IPS DF 19.7 (cell line): ENCODE measurements around the gene HOXA1.

ENCODE experiments used
- DNase-seq: peaks from one replicate; pipeline ENCODE4 v3.0.0-alpha.2; 2013; ENCODE audit warnings: low read depth, low spot score

HOXA1 gene

DNA sequence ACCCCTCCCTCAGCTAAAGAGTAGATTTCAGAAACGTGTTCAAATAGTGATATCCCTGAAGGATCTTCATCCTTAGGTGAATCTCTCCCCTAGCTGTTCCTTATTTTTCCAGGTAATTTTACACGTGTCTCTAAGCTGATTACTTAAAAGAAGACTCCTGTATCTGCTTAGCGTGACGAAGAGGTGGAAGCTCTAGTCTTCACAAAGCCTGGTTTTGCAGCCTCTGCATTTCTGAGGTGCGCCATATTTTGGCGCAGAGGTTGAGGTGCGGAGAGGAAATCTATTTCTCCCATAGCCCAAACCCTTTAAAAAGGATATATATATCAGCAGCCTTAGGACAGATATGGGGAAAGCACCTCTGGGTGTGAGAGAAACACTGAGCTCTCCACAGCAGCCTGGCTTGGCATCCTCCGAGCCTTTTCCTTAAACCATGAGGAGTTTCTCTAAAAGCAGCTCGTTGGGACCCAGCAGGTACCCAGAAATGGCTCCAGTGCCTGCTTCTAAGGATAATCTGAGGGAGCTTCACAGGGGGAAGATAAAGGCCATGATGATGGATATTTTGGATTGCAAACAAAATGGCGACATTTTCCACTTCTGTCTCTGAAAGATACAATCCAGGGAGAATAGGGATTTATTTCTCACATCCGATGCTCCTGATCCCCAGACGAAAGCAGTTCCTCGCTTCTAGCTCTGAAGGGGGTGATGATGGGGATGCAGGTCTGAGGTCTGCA, 9.7 kb upstream of the HOXA1 start:
- no peak for DNase-seq

GRCh38 chr7:27104341-27105058, 8.7 kb upstream of the HOXA1 start:
- DNase-seq, result no peak

DNA sequence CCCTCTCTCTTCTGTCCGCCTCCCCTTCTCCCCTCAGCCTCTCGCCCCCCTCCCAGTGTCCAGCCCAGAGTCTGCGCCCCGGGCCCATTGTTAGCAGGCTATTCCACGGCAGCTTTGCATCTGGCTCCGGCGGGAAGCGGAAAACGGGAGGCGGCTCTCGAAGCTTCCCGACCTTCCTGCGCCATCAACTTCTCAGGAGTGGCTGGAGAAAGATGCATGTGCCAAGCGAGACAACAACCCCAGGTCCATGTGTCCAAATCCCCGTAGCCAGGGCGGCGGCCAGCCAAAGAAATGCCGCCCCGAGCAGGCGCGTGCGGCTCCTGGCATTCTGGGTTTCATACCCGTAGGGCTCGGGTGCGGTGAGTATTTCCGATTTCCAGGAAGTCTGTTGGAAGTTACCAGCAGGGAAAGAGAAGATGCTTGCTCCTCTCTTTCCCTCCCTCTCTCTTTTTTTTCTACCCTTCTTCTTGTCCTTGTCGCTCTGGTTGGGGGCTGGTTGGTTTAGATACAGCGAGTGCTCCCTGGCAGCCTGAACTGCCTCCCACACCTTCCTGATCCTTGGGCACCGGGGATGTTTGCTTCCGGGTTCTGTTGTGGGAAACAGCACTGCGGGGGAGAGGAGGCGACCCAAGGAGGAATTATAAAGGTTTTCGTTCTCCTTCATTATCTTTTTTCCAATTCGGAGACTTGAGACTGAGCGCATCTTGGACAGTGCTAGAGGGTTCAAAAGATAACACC, 7.9 kb upstream of the HOXA1 start:
- DNase-seq, result no peak

- no peak for DNase-seq
Measured at GRCh38 chr7:27102581-27103442, 7.0 kb upstream of the HOXA1 start, which contains the start of gene HOXA2. HOXA2 (minus strand) TSS chr7:27102683; CDS start chr7:27102500, 183 bp downstream.

DNA sequence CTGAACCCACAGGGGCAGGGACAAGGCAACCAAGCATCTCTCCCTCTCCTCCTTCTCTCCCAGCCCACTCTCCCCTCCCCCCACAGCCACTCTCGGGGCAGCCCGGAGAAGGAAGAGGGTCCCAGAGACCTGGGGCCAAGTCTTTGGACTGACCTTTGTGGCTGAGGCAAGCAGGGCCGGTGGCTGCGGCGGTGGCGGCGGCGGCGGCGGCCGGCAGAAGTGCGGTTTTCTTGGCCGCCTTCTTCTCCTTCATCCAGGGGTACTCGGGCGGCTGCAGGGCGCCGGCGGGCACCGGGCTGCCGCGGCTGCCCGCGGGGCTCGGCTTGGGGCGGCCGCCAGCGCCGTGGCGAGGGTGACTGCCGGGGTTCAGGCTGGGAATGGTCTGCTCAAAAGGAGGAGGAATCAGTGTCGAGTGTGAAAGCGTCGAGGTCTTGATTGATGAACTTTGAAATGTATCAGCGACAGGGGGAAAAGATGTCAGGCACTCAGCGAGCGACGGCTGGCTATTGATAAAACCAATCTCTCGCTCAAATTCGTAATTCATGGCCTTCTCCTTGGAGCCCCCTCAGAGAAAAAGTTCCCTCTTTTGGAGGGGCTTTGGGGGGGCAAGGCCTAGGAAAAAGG, 6.3 kb upstream of the HOXA1 start:
- DNase-seq, result no peak

- DNase-seq, result no peak
Measured at GRCh38 chr7:27101171-27101956, 5.6 kb upstream of the HOXA1 start.

- DNase-seq, result no peak
Measured at GRCh38 chr7:27100694-27101170, 4.9 kb upstream of the HOXA1 start.

GRCh38 chr7:27099453-27100370, 3.9 kb upstream of the HOXA1 start:
- no peak for DNase-seq

GRCh38 chr7:27098578-27099451, 3.0 kb upstream of the HOXA1 start:
- no peak for DNase-seq

DNA sequence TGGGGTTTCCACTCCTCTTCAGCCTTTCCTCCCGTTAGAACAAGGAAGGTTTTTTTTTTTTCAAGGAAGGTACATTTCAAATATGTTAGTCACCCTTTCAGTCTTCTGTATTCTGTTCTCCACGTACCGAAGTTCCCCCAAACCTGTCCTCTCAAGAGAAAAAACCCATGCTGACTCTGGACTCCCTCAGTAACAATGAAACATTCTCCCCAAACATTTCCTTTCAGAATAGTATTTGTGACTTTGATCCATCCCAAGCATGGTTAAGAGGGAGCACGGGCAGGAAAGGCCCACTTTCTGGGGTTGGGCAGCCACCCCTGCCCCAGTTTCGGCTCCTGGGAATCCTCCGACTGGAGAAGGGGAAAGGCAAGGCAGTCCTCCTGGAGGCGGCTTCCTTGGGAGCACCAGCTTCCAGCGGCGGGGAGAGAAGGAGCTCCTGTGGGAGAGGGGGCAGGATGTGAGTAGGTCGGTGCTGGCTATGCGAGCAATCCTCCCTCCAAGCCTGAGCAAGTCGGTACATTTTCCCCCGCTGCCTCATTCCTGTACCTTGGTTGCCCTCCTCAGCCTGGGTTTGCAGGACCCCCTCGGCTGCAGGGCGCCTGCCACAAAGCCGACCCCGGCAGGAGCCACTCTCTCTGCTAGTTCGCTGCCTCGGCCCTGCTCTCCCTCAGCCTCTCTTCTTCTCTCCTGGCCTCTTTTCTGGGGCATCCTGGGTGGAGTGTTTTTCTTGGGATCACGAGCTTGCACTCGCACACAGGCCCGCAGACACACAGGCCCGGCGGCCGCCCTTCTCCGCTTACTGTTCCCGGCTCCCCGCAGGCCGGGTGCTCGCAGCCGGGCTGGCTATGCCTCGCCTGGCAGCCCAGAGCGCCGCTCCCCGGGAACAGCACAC, 2.1 kb upstream of the HOXA1 start:
- DNase-seq, result no peak

DNA sequence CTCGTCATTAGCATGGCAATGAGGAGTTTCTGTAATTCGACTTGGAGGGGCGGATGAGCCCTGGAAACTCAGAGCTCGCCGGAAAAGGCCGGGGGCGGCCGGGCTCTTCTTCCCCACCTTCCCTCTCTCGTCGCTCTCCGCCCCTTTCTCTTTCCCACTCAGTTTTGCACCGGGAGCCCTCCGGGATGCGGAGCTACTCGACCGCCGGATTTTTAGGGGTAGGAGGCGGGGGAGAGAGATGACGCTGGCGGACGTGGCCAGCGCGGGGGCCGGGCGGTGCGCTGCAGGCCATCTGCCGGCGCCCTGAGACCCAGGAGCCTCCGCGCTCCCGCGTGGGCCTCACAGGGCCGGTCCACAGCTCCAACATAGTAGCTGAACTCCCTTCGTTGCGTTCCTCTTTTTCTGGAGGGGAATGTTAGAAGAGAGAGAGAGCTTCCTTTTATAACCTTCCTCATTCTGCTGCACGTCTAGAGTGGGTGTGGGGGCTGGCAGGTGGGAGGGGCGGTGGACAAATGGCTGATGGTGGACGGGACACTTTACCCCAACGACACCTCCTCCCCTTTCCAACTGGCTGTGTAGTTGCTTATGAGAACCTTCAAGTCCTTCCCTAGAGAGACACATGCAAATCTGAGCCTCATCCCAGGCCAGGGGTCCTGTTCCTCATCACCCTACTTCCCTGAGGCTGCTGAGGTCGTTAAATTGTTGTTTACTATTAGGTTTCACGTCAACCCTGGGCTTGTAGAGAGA, 1.1 kb upstream of the HOXA1 start:
- DNase-seq, result no peak

- no peak for DNase-seq
Measured at GRCh38 chr7:27095050-27095896, 527 bp downstream of the HOXA1 start.

- DNase-seq, result no peak
Measured at GRCh38 chr7:27094304-27095049, 1.3 kb downstream of the HOXA1 start.

DNA sequence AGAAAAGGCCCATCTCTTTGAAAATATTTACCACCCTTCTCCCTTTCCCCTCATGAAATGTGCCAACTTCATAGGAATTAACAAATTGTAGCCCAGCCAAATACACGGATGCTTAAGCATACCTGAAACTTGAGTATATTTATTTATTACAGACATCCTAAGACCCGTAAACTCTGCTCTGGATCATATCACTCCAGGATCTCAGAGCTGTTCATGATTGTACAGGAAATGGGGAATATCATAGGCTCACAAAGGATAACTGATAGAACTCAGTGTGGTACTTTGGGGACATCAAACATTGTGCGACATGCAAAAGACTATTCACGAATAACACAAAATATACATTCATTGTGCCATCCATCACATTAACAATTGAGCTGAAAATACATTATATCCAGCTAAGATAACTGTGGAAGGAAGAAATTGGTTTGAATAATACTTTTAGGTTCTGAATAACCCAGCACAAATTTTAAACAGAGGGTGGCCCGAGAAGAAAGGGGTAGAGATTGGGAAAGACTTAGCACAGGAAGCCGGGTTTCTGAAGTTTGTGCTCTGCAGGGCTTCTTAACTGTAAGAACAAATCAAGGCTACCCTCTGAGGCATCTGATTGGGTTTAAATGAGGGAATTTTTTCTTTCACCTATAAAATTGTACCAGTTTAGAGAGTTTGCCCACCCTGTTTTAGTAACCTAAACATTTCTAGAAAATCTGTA, 2.5 kb downstream of the HOXA1 start:
- DNase-seq, result no peak
